PC-9 (cell line): ENCODE measurements around the gene EIF4EBP3.

ENCODE experiments used
- EZH2 ChIP-seq: fragments of 200-600 bp; sonication (generic); IDR thresholded peaks from 2 replicates; pipeline ENCODE4 v1.8.0; 2017; ENCODE audit warnings: antibody characterized with exemption, low read depth
- TF ChIP-seq, protein P1 (sequence below): fragments of 200-600 bp; sonication (generic); conservative IDR thresholded peaks from 2 replicates; pipeline ENCODE4 v1.6.1; 2017; ENCODE audit warnings: mixed run types, antibody characterized with exemption, mild to moderate bottlenecking, moderate library complexity

- TF ChIP-seq, protein P1, sequence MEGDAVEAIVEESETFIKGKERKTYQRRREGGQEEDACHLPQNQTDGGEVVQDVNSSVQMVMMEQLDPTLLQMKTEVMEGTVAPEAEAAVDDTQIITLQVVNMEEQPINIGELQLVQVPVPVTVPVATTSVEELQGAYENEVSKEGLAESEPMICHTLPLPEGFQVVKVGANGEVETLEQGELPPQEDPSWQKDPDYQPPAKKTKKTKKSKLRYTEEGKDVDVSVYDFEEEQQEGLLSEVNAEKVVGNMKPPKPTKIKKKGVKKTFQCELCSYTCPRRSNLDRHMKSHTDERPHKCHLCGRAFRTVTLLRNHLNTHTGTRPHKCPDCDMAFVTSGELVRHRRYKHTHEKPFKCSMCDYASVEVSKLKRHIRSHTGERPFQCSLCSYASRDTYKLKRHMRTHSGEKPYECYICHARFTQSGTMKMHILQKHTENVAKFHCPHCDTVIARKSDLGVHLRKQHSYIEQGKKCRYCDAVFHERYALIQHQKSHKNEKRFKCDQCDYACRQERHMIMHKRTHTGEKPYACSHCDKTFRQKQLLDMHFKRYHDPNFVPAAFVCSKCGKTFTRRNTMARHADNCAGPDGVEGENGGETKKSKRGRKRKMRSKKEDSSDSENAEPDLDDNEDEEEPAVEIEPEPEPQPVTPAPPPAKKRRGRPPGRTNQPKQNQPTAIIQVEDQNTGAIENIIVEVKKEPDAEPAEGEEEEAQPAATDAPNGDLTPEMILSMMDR, result no peak
- no peak for TF ChIP-seq EZH2
These were observed 4.5 kb upstream of the EIF4EBP3 start for GRCh38 chr5:140542972-140543371.
